Stimulated activated CD4-positive, alpha-beta T cell treated with anti-CD3 and anti-CD28 coated beads, Interleukin-12 subunit alpha, Interleukin-12 subunit beta, amount 100 ng/mL, for 24 hours (primary cell): ENCODE measurements around the gene TCIRG1.

Experiments used
- DNase-seq, 2 experiments: peaks; one replicate each; pipeline ENCODE4 v3.0.0-alpha.2; 2020; ENCODE audit warnings: low read depth in 2 of 2

The TCIRG1 gene

DNA sequence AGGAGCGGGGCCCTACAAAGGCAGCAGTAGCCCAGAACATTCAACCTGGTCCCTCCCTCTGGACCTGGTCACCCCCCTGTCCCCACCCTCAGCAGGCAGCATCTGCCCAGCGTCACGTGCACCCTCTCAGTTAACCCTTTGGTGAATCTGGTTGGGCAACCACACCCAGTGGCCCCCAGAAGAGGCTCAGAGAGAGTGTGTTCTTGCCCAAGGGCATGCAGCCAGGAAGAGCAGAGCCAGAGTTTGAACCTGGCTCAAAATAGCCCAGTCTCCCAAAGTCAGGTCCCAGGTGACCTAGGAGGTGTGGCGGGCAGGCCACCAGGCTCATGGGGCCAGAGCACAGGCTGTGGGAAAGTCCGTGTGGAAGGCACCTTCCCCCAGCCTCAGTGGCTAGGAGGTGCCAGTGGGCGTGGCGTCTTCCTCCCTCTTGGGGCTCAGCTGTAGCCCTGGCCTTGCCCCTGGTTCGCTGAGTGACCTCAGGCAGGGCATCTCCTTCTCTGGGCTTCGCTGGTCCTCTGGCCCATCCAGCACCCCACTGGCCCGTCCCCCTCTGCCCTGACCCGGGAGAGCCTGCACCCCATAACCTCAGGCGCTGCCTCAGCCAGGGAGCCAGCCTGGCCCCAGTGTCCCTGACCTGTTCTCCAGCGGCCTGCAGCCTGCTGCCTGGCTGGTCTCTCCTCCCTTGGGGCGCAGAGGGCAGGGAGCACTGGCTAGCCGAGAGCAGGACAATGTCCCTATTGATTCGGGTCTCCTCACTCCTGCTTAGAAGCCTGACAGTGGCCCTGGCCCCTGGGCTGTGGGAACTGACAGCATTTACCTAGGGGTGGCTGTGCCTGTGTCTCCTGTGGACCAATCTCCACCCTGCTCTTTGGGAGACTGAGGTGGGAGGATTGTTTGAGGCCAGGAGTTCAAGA, 21.7 kb upstream of the TCIRG1 start:
- no peak for DNase-seq

- DNase-seq = no peak
These were observed 20.7 kb upstream of the TCIRG1 start for GRCh38 chr11:68017980-68018729.

DNA sequence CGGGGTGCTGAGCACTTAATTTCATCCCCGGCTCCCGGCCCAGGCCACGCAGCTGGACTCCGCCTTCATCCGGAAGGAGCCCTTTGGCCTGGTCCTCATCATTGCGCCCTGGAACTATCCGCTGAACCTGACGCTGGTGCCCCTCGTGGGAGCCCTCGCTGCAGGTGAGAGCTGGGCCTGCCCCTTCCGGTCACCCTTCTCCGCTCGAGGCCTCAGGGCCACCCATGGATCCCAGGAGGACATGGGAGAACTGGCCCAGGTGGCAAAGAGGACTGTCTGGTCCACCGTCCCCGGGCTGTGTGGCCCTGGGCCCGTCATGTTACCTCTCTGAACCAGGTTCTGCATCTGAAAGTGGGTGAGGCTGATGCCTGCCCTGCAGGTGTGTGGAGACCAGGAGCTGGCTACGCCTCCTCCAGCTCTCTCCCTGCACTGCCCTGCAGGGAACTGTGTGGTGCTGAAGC, 20.1 kb upstream of the TCIRG1 start:
- DNase-seq = no peak

DNA sequence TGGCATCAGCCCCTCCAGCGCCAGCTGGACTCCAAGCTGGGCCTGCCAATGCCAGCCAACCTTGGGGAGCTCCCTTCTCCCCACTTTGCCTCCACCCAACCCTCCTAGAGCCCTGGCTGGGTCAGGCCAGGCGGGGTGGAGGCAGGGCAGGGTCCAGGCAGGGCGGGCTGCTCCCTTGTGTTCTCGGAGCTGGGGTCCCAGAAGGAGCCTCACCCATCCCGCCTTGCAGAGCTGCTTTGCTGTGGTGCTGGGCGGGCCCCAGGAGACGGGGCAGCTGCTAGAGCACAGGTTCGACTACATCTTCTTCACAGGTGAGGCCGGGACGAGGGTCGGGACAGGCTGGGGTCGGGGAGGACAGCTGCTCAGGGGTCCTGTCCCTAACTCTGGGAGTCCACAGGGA, 19.3 kb upstream of the TCIRG1 start:
- no peak for DNase-seq

DNA sequence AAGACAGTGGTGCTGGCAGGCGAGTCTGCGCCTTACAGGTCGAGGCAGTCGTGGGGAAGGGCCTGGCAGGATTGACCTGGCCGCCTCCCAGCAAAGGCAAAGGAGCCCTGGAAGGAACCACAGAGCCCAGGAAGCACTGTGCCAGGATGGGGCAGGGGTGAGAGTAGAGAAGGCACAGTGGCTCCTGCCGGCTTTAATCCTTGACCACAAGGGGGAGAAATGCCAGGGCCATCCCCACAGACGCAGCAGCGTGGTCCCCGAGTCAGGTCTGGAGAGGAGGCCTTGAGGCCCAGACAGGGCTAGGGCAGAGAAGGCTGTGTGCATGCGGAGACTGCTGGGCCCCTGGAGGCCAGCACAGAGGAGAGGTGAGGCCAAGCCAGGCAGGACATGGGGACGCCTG, 18.2 kb upstream of the TCIRG1 start:
- DNase-seq = no peak

DNA sequence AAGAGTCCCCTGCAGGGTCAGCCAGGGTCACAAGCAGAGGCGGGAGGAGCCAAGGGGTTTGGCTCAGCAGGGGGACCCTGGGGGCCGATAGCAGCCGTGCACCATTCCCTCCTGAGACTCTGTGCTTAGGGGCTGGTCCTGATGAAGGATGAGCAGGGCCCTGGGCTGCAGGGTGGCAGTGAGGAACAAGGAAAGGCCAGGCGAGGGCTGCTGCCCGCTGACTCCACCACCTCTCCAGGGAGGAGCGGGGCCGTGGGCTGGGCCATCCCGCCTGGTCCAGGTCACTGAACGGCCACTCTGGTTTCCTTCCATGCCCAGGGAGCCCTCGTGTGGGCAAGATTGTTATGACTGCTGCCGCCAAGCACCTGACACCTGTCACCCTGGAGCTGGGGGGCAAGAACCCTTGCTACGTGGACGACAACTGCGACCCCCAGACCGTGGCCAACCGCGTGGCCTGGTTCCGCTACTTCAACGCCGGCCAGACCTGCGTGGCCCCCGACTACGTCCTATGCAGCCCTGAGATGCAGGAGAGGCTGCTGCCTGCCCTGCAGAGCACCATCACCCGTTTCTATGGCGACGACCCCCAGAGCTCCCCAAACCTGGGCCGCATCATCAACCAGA, 17.5 kb upstream of the TCIRG1 start:
- DNase-seq = no peak

DNA sequence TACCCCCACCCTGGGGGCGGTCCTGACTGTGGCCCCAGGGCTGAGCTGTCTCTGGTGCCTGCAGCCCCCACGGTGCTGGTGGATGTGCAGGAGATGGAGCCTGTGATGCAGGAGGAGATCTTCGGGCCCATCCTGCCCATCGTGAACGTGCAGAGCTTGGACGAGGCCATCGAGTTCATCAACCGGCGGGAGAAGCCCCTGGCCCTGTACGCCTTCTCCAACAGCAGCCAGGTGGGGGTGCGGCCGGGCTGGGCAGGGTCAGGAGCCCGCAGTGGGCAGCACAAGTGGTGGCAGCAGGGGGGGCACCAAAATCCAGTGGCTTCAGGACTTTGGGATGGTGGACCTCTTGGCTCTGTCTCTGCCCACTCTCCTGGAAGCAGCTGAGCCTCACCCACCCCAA, 16.3 kb upstream of the TCIRG1 start:
- no peak for DNase-seq

DNA sequence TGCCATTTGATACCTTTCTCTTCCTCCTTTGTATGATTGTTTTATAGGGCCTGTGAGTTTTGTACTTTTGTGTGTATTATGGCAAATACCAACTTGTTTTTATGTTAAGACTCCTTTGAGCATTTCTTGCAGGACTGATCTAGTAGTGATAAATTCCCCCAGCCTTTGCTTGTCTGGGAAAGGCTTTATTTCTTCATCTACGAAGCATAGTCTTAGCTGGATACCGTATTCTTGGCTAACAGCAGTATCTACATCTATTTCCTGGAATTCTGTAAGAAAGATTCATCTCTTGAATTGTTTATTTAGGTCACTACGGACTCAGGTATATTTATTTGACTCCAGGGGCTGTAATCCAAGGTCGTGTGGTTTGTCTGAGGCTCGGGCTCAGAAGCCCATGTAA, 14.3 kb upstream of the TCIRG1 start:
- DNase-seq = no peak

DNA sequence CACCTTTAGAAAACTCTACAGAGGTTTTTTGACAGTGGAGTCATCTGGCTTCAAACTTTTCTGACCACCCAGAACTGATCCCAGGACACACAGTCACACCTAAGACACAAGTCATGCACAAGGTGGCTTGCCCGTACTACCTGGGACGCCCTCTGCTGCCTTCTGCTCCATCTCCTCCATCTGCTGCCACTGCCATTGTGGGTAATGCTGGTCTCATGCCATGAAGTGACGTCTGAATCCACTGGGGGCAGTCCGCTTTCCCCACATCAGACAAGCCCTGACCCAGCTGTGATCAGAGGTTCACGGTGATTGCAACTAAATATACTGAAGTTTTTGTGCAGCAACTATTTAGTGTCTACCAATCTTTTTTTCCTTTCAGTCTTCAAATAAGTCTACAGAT, 13.8 kb upstream of the TCIRG1 start:
- no peak for DNase-seq

DNA sequence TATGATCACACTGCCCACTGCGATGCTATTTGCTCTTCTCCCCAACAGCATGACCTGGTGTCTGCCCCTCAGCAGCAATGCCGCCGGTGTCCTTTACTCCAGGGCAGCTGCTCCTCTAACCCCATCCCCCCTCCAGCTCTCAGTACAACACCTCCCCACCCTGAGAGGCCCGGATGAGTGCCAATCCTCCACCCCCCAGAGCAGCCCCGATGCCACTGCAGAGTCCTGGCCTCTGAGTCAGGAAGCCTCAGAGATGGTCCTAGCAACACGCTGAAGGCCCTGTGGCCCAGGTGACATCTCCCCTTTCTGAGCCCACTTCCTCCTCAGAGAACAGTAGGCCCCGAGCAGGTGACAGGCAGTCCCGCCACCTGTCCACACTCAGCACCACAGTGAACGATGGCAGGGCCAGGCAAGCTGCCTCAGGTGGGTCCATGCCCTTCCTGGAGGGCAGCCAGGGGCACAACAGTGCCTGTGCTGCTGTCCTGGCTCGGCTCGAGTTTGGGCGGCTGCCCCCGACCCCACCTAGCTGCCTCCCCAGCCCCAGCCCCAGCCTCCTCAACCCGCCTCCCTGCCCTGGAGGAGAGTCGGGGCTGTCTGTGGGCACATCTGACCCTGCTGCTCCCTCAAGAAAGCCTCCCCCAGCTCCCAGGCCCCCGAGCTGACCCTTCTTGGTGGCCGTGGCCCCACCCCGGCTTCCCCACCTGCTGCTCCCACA, 12.3 kb upstream of the TCIRG1 start:
- DNase-seq = no peak

DNA sequence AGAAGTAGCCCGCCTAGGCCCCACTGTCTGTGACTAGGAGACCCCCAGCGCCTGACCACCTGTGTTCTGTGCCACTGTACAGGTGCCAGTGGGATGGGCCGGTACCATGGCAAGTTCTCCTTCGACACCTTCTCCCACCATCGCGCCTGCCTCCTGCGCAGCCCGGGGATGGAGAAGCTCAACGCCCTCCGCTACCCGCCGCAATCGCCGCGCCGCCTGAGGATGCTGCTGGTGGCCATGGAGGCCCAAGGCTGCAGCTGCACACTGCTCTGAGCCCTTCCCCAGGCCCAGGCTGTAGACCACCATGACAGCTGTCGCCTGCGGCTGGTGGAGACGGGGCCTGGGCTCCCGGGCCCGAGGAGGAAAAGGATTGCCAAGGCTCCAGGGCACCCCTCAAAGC, 11.2 kb upstream of the TCIRG1 start:
- no peak for DNase-seq

GRCh38 chr11:68028802-68029545, 9.9 kb upstream of the TCIRG1 start:
- no peak for DNase-seq

GRCh38 chr11:68030318-68031143, 8.3 kb upstream of the TCIRG1 start, which contains the start of gene NDUFS8:
Gene NDUFS8 (plus strand): TSS chr11:68030681. CDS start chr11:68032152, 1,471 bp downstream.
- peak; percentile 93 to 98 for DNase-seq

DNA sequence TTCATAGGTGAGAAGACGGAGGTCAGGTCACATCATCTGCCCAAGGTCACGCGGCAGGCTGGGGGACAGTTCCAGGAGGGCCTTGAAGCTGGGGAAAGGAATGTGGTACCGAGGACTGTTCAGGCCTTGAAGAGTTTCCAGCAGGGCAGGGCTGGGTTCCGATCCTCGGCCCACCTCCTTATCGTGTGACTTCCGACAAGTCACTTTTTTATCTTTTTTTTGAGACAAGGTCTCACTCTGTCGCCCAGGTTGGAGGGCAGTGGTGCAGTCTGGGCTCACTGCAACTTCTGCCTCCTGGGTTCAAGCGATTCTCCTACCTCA, 7.7 kb upstream of the TCIRG1 start:
- DNase-seq = no peak

DNA sequence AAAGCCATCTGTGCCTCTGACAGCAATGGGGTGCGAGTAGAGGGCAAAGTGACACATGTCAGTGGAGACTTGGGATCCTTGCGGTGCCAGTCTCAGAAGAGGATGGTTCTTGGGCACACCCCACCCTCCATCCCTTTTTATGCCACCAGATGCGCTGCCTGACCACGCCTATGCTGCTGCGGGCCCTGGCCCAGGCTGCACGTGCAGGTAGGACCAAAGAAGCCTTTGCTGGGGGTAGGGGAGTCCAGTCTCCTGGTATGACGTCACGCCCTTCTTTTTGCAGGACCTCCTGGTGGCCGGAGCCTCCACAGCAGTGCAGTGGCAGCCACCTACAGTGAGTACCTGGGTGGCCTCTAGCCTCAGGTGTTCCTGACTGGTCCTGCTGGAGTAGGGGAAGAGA, 6.8 kb upstream of the TCIRG1 start:
- DNase-seq = no peak

DNA sequence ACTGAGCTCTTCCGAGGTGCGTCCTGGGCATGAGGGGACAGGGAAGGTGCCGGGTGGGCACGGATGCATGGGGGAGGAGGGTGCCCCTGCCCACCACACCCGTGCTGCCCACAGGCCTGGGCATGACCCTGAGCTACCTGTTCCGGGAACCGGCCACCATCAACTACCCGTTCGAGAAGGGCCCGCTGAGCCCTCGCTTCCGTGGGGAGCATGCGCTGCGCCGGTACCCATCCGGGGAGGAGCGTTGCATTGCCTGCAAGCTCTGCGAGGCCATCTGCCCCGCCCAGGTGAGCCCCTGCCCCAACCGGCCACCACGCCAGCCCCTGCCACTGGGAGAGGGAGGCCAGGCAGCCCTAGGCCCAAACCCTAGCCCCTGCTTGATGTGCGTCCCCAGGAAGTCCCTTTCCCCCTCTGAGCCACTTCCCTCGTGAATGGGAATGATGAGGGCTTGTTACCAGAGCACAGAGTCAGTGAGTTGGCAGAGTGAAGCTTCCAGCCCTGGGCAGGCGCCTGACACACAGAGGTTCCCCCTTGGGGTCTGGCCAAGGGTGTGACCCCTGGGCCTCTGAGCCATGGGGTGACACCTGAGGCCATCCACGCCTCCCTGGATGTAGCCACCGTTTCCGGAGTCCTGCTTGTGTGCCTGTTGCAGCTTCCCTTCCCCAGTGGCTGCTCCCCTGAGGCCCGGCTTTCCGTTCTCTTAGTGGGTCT, 5.7 kb upstream of the TCIRG1 start:
- no peak for DNase-seq

- DNase-seq = no peak
These were observed 5.1 kb upstream of the TCIRG1 start for GRCh38 chr11:68033708-68034045.

- no peak for DNase-seq
These were observed 3.5 kb upstream of the TCIRG1 start for GRCh38 chr11:68035266-68035876.

DNA sequence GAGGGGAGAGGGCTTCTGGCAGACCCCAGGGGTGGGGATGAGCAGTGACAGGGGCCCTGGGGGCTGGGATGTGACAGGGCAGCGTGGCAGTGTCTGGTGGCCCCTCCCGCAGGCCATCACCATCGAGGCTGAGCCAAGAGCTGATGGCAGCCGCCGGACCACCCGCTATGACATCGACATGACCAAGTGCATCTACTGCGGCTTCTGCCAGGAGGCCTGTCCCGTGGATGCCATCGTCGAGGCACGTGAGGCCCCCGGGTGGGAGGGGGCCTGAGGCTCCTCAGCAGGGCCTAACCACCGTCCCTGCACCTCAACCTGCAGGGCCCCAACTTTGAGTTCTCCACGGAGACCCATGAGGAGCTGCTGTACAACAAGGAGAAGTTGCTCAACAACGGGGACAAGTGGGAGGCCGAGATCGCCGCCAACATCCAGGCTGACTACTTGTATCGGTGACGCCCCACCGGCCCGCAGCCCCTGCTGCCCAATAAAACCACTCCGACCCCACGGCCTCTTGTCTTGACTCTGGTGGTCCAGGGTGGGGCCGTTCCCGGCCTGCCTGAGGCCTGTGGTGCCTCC, 2.6 kb upstream of the TCIRG1 start:
- DNase-seq = no peak
